ENCODE results near the gene TSEN2.
"Not testable (repeated sequence)": the region's sequence is repeated elsewhere in the genome, so short reads cannot be mapped to it uniquely, and the experiment has no call there.

The TSEN2 gene

GRCh38 chr3:12452361-12453330, 31.6 kb upstream of the TSEN2 start:
- DNase-seq: no peak
- no peak for ATAC-seq

DNA sequence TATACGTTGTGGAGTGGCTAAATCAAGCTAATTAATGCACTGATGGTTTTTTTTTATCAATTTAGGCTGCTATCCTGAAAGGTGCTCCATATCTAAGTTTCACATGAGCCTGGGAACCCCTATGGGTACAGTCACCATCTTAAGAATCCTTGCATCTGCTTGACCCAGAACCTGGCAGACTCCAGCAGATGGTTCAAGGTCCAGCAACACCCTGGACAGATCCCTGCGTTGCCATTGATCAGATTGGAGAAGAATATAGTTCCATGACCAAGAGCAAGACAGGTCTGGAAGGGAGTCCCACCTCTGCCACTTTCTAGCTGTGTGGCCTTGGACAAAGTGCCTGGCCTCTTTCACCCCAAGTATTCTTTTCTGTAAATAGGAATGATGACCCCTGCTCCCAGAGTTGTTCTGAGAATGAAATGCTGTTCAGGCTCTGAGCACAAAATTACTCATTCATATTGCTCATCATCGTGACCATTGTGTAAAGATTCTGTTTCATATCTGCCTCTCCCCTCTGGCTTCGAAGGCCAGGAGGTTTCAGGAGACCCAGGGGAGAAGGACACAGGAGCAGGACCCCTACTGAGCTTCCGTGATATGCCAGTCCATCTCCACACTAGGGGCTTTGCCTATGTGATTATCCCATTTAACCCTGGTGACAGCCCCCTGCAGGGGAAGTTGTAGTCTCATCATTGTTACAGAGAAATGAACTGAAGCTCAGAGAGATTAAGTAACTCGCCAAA, 30.0 kb upstream of the TSEN2 start:
- ATAC-seq (peak; percentile 28), DNase-seq (no peak)

DNA sequence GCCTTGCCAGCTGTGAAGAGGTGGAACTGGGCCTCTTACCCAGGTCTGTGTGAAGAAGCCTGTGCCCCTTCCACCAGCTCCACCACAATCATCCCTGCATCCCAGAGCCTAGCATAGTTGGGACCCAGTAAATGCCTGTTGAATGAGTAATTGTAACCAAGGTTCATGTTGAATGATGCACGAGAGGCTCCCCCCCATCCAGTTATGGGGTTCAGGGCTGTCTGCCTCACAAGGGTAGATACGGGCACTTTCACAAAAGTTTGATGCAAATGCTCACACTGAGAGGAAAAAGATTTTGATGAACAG, 29.5 kb upstream of the TSEN2 start:
- ATAC-seq (peak; percentile 33), DNase-seq (no peak)

DNA sequence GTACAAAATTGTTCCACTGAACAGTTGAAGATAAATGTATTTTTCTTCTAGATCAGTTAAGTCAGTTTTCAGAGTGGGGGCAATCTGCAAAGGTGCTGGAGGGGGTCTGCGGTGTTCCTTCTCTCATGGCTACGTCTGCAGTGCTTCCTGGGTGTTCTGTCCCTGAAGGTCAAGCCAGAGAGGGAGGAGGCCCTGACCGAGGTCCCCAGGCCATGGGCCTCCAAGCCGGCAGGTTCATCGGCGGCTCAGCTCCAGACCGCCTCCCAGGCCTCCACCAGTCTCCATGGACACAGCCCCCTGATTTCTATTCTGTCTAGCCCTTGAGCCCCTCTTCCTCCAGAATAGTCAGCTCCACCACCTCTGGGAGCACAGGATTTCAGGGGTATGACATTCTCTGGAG, 28.5 kb upstream of the TSEN2 start:
- DNase-seq (no peak), ATAC-seq (no peak)

DNA sequence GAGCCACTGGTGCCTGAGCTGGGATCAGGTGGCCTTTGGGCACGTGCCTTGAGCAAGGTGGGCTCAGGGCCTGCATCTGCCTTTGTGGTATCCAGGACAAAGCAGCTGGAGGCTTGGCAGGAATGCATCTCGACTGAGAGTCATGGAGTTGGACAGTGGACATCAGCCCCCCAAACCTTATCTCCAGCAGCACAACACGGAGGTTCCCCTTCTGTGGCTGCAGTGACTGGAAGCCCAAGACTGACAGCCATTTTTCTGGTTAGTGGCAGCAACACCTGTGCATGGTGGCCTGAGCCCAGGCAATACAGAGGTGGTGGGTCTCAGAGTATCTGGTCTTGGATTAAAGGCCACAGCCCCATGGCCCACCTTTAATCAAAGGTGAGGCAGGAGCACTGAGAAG, 27.8 kb upstream of the TSEN2 start:
- ATAC-seq (no peak), DNase-seq (no peak)

DNA sequence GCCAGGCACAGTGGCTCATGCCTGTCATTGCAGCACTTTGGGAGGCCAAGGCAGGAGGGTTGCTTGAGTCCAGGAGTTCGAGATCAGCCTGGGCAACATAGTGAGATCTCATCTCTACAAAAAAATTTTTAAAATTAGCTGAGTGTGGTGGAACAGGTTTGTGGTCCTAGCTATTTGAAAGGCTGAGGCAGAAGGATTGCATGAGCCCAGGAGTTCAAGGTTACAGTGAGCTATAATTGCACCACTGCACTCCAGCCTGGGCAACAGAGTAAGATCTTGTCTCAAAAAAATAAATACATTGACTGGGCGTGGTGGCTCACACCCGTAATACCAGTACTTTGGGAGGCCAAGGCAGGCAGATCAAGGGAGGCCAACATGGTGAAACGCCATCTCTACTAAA, 26.9 kb upstream of the TSEN2 start:
- ATAC-seq, DNase-seq: not testable (repeated sequence)

- no peak for DNase-seq
- no peak for ATAC-seq
Measured at GRCh38 chr3:12458901-12459300, 25.4 kb upstream of the TSEN2 start.

DNA sequence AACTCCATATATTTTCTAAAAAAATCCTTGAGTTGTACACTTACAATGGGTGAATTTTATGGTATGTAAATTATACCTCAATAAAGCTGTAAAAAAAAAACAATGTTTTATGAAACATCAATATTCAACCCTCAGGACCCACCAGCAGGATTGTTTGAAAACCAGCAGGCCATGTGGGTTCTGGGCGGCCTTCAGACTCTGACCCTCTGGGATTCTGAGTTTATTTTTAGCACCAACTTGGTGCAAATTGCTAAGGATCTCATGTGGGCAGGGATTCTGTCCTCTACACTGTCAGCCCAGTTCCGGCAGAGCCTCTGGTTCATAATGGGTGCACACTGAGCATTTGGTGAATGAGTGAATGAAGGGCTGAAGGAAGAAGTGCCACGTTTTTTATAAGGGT, 24.2 kb upstream of the TSEN2 start:
- ATAC-seq: no peak
- no peak for DNase-seq

GRCh38 chr3:12461097-12461649, 23.1 kb upstream of the TSEN2 start:
- DNase-seq (peak; percentile 55), ATAC-seq (peak; percentile 78)

DNA sequence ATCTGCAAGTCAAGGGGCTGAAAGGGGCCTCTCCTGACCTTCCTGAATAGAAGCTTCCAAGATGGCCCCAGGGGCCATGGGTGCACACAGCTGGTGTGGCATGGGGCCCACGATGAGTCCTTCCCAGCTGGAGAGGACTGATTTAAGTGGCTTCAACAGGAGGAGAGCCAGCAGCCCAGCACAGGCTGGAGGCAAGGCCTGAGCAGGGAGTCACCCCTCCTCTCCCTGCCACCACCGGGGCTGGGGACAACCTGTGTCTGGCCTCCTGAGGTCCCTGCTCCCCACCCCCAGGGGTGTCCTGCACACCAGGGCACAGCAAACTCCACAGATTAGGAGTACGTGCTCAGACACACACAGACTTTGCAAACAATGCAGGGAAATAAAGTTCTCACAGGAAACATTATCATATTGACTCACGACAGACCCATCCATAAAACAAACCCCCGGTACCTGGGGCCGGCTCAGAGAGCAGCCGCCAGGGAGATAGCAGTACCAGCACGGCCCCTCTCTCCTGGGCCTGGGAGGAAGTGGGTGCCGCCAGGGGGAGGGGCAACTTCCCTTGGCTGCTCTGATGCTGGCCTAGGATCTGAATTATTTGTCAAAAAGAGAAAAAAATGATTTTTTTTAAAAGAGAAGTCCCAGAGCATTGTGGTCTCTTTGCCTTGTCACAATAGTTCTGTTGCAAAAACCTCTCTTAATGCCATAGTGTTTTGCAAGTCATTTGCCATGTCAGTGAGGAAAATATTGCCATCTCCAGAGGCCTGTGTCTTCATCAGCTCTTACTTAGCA, 21.9 kb upstream of the TSEN2 start:
- DNase-seq (peak; percentile 38), ATAC-seq (peak; percentile 25)

- ATAC-seq (no peak), DNase-seq (no peak)
Measured at GRCh38 chr3:12463686-12464085, 20.6 kb upstream of the TSEN2 start.

- no peak for DNase-seq
Measured at GRCh38 chr3:12464181-12464580, 20.1 kb upstream of the TSEN2 start.

GRCh38 chr3:12465151-12465835, 19.0 kb upstream of the TSEN2 start:
- ATAC-seq (no peak), DNase-seq (no peak)

More at GRCh38 chr3:12464181-12464580, 20.1 kb upstream of the TSEN2 start:
- ATAC-seq: no peak

DNA sequence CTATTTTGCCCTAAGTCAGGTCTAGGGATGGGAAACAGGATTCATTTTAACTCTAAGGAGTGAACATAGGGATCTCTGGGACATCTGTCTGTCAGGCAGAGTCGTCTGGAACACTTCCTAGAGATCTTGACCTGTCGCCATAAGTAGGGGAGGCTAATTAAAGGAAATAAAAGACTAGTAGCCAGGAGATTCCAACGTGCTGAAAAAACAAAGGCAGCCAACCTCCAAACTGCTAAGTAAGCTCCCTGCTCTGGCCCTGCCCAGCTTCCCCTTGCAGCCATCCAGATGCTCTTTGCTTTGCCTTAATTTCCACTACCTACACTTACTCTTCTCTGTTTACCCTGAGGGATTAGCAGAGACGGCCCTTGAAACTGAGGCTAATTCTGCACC, 18.4 kb upstream of the TSEN2 start:
- DNase-seq: no peak
- no peak for ATAC-seq

GRCh38 chr3:12467746-12468145, 16.5 kb upstream of the TSEN2 start:
- ATAC-seq: no peak
- no peak for DNase-seq

GRCh38 chr3:12468276-12468675, 16.0 kb upstream of the TSEN2 start:
- DNase-seq (no peak), ATAC-seq (no peak)

DNA sequence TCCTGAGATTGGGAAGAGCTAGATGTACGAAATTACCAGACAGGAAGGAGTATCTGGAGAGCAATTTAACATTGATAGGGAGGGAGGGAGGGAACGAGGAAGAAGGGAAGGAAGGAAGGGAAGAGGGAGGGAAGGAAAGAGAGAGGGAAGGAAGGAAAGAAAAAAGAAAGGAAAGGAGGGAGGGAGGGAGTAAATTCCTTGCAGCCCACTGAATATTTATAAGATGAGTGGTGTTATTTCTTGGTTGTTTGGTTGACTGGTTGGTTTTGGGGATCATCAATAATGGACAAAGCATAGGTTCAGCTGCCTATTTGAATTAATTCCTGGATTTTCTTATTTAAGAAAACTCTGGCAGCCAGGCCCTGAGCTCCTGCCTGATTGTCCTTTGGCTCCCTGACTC, 15.5 kb upstream of the TSEN2 start:
- ATAC-seq: no peak

GRCh38 chr3:12469222-12469621, 15.1 kb upstream of the TSEN2 start:
- DNase-seq, ATAC-seq: not testable (repeated sequence)

More for the DNA sequence above, 15.5 kb upstream of the TSEN2 start:
- DNase-seq: no peak

- ATAC-seq (no peak), DNase-seq (no peak)
Measured at GRCh38 chr3:12470111-12470510, 14.2 kb upstream of the TSEN2 start.

DNA sequence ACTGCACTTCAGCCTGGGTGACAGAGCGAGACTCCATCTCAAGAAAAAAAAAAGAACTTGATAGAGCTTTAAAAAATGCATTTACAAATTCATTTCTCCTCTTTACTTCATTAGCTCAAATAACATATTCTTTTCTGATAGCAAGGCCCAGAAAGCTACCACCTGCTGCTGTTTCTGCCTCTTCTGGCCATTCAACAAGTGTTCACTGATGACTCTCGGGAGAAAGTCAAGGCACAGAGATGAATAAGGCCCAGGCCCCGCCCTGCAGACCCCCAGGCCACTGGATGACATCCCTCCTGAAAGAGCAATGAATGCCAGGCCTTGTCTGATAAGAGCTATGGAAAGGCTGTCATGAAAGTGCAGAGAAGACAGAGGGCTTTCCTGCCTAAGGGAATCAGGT, 13.6 kb upstream of the TSEN2 start:
- DNase-seq: no peak
- no peak for ATAC-seq

GRCh38 chr3:12471241-12471640, 13.0 kb upstream of the TSEN2 start:
- peak; percentile 98 for ATAC-seq
- DNase-seq: peak; percentile 76

Measured in stimulated activated naive CD8-positive, alpha-beta T cell treated with anti-CD3 and anti-CD28 coated beads, Interleukin-15, Interleukin-2, amounts not matched to agents 100 U/mL and 50 U/mL, for 24 hours (primary cell).